ENCODE measurements around the gene JAGN1. TPM values are rescaled to one million over a fixed set of nuclear protein-coding genes. Genes with fewer than 3 reads are reported as not detected.
"Not testable (repeated sequence)": the region's sequence is repeated elsewhere in the genome, so short reads cannot be mapped to it uniquely, and the experiment has no call there.

The JAGN1 gene
- total RNA-seq, 1 donor from 2014 or later: 17.8 TPM

DNA sequence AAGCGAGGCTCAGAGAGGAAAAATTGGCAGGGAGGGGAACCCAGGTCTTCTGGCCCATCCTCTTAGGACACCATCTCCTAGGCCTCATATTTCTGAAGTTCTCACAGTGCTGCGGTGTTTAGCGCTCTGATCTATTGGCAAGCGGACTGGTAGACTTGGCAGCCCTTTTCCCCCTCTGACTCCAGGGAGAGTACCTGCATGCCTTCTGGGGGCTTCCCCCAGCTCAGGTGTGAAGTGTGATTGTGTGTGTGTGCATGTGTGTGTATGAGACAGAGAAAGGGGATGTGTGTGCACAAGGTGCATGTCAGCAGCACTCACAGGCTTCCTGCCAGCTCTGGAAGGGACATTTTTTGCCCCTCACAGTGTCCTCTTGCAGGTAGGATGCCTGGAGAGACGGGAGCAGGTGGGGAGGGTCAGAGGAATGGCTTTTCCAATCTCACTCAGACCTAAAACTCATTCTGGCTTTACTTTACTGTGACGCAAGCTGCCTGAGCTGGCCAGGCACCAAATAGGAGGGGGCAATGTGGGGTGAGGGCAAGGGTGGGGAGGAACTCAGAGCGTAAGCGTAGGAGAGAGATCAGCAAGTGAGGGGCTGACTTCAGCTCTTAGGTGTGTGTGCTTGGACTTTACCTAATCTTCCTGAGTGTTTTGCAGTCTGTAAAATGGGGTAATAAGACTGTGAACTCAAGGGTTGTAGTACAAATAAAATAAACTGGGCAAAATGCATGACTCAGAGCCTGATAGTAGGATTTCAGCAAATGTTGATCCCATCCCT, 8.2 kb downstream of the JAGN1 start:
- no peak for DNase-seq

DNA sequence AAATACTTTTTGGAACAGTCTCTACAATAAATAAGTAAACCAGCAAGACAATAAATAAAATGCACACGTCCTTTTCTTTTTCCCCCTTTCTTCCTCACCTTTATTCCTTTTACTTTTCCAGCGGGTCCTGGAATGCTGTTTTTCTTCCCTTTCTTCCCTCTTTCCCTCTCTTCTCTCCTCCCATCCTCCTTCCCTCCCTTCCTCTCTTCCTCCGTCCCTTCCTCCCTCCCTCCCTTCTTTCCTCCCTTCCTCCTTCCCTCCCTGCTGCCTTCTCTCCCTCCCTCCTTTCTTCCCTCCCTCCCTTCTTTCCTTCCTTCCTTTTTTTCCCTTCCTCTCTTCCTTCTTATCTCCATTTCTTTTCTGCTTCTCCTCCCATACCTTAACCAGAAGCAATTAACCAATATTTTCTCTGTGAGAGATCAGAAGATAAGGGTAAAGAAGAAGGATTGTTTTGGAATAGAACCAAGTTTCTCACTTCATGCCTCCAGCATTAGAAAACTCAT, 8.9 kb downstream of the JAGN1 start:
- no peak for DNase-seq

DNA sequence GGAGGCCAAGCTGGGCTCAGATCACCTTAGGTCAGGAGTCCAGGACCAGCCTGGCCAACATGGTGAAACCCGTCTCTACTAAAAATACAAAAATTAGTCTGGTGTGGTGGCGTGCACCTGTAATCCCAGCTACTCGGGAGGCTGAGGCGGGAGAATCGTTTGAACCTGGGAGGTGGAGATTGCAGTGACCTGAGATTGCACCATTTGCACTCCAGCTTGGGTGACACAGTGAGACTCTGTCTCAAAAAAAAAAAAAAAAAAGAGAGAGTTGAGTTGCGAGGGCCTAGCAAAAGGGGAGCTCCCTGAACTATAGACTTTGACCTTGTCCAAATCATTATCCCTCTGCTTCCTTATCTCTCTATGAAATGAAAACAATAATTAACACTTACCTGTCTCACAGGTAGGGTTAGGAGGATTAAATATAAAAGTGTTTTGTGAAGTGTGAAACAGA, 10.6 kb downstream of the JAGN1 start:
- DNase-seq: not testable (repeated sequence)

DNA sequence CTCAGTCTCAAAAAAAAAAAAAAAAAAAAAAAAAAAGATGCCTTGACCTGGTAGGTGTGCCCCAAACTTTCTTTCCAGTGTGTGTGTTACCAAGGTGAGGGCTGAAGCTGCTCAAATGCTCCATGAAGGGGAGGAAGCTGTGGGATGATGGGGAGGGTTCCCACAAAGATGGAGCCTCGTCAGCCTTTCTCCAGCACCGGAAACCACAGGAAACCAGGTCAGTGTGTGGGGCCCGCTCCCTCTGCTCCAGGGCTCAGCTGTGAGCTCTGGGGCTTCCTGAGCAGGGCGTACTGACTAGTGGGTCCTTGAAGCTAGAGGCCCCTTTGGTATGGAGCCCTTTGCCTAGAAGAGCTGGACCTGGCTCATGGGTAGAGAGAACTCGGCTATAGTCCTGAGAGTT, 11.6 kb downstream of the JAGN1 start:
- no peak for DNase-seq

DNA sequence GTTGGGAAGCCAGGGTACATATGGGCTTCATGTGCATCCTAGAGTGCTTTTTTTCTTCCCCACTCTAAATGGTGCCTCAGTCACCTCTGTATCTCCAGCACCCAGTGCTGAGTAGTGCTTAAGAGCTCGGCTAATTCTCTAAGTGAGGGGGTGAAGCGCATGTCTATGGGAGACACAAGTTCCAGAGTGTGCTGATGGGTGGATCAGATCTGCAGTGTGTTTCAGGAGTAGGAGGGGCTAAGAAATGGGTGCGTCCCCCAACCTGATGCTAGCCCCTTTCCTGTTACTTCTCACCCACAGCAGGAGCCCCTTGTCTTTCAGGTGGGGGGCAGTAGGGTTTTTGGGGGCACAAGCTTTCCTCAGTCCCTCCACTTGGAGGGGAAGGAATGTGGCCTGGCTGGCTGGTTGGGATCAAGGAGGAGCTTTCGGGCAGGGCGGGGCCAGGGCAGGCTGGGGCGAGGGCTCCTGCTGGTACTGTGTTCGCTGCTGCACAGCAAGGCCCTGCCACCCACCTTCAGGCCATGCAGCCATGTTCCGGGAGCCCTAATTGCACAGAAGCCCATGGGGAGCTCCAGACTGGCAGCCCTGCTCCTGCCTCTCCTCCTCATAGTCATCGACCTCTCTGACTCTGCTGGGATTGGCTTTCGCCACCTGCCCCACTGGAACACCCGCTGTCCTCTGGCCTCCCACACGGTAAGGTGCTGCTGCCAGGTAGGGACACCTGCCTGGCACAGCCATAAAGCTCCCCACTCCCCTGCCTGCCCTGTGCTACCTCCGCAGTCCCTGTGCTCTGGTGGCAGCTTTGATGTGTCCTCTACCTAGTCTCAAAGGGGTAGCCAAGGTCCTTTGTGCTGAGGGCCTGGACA, 12.2 kb downstream of the JAGN1 start, which contains the start of gene IL17RE:
Gene IL17RE, plus strand, starts transcription at position 477 of the 866 bp plus-strand sequence. Its CDS starts 85 bp downstream, at position 562.
- no peak for DNase-seq

DNA sequence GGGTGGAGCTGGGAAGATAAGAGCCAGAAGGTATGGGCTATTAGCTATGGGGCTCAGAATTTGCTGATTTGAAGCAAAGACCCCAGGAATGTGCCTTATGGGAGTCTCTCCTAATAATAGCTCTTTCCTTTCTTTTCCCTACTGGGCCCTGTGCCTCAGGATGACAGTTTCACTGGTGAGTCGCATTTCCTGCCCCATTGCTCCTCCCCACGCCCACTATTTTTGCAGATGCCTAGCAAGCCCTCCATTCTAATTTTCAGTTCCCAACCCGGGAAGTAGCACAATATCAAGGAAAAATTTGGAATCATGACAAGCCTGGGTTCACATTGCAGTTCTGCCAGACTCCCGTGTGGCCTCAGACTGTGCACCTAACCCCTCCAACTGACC, 12.8 kb downstream of the JAGN1 start:
- no peak for DNase-seq

- DNase-seq: no peak
These were observed 13.5 kb downstream of the JAGN1 start for GRCh38 chr3:9903904-9904303.

DNA sequence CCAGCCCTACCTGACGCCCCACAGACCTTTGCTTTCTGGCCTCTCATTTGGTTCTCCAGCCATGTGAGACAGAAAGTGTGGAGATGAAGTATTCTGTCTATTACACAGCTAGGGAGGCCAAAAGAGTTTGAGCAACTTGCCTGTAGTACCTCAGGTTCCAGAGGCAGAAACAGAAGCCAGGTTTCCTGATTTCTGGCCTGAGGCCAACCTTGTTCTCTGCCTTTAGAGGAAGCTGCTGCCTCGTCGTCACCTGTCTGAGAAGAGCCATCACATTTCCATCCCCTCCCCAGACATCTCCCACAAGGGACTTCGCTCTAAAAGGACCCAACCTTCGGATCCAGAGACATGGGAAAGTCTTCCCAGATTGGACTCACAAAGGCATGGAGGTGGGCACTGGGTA, 16.1 kb downstream of the JAGN1 start:
- no peak for DNase-seq

DNA sequence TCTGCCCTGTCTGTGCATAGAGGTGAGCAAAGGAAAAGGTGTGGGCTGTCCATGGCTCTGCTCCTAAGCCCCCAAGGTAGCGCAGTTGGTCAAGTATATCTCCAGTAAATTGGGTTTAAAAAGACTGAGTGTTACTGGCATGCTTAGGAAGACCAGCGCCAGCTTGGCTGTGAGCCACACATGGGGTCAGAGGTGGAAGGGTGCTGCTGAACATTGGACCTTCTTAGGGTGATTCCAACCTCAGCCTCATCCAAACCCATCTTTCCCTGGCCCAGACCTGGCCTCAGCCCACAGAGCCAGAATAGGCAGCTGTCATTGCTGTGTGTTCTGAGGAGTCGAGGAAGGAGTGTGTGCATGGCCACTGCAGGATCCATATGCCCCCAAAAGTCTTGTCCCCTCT, 17.9 kb downstream of the JAGN1 start:
- DNase-seq: no peak

DNA sequence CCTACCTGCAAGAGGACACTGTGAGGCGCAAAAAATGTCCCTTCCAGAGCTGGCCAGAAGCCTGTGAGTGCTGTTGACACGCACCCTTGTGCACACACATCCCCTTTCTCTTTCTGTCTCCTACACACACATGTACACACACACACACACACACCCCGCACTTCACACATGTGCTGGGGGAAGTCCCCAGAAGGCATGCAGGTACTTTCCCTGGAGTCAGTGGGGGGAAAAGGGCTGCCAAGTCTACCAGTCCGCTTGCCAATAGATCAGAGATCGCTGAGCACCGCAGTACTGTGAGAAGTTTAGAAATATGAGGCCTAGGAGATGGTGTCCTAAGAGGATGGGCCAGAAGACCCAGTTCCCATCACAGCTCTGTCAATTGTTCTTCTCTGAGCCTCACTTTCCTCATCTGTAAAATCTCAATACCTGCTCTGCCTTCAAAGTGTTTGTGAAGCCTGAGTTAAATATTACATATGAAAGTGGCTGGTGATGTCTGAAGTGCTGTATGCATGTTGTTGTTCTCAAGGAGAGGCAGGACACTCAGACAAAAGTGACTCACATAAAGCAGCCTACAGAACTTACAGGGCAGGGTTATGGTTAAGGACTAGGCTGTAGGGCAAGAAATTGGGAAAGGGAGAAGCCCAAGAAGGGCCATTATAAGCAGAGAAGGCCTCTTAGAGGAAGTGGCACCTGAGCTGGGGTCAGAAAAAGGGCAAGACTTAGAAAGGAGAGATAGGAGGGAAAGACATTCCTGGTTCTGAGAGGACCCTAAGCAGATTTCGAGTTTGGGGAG, 19.0 kb downstream of the JAGN1 start:
- no peak for DNase-seq

- DNase-seq: no peak
These were observed 21.5 kb downstream of the JAGN1 start for GRCh38 chr3:9911863-9912262.

GRCh38 chr3:9912294-9912935, 22.0 kb downstream of the JAGN1 start:
- no peak for DNase-seq

DNA sequence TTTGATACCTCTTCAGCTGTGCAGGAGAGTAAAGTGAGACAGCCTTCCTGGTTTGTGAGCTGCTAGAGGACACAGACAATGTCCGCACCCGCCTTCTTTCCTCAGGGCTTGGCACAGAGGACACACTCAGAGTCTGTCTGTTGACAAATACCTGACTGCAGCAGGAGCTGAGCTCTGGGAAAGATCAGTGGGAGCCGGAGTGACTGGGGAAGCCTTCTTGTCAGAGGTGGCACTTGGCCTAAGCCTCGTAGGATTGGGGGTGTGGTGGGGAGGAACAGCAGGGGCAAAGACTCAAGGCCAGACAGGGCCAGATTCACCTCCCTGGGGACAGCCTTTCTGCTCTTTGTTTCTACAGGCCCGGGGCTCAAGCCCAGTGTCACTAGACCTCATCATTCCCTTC, 23.2 kb downstream of the JAGN1 start:
- no peak for DNase-seq

- DNase-seq: no peak
These were observed 23.6 kb downstream of the JAGN1 start for GRCh38 chr3:9914011-9914410.

GRCh38 chr3:9914559-9915253, 24.3 kb downstream of the JAGN1 start:
- no peak for DNase-seq

GRCh38 chr3:9915254-9916141, 25.1 kb downstream of the JAGN1 start:
- peak; percentile 62 for DNase-seq

GRCh38 chr3:9916346-9916733, 25.9 kb downstream of the JAGN1 start:
- no peak for DNase-seq

GRCh38 chr3:9916734-9917680, 26.6 kb downstream of the JAGN1 start, which contains the start of gene IL17RC:
TSS of gene IL17RC (plus strand) at chr3:9917098. CDS start at chr3:9917316, 218 bp downstream.
- DNase-seq: peak; percentile 73

DNA sequence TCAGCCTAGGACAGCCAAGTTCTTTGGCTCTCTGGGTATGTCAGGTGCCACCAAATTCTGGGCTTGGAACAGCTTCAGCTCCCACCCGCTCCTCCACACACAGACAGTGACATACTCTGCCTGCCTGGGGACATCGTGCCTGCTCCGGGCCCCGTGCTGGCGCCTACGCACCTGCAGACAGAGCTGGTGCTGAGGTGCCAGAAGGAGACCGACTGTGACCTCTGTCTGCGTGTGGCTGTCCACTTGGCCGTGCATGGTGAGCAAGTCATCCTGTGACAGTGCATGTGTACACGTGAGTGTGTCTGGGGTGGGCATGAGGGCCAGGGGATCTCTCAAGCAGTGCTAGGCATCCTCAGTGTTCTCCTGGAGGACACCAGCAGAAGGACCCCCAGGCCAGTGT, 27.4 kb downstream of the JAGN1 start:
- DNase-seq: no peak

Measured in occipital lobe (tissue), 2 donors.